Suppressor macrophage treated with lipopolysaccharide for 1 hour (primary cell): Measurements from ENCODE around the gene MAPK10.
"Not testable (repeated sequence)": the region's sequence is repeated elsewhere in the genome, so short reads cannot be mapped to it uniquely, and the experiment has no call there.

Source experiments
- DNase-seq, 3 donors: peaks; one replicate each; pipeline ENCODE4 v3.0.0-alpha.2; 2020 to 2022

MAPK10 gene

GRCh38 chr4:86100539-86101215 is 259.2 kb downstream of the MAPK10 start:
- no peak for DNase-seq

- DNase-seq = no peak
Observed at GRCh38 chr4:86099348-86099747, 260.5 kb downstream of the MAPK10 start.

- DNase-seq = no peak
Observed at GRCh38 chr4:86098691-86099090, 261.2 kb downstream of the MAPK10 start.

- peak in 1 of 3 donors; percentile 4 for DNase-seq
Observed at GRCh38 chr4:86096373-86096772, 263.5 kb downstream of the MAPK10 start.

- DNase-seq = peak in 2 of 3 donors; percentile 33 to 42
Observed at GRCh38 chr4:86092684-86093083, 267.2 kb downstream of the MAPK10 start.

- DNase-seq = peak in 2 of 3 donors; percentile 2 to 14
Observed at GRCh38 chr4:86091201-86091600, 268.7 kb downstream of the MAPK10 start.

- DNase-seq = no peak
Observed at GRCh38 chr4:86089781-86090323, 270.0 kb downstream of the MAPK10 start.

- no peak for DNase-seq
Observed at GRCh38 chr4:86089053-86089452, 270.8 kb downstream of the MAPK10 start.

GRCh38 chr4:86075796-86076195 is 284.1 kb downstream of the MAPK10 start:
- not testable (repeated sequence) for DNase-seq

GRCh38 chr4:86060341-86060740 is 299.5 kb downstream of the MAPK10 start:
- no peak for DNase-seq

- no peak for DNase-seq
Observed at GRCh38 chr4:86058621-86059020, 301.2 kb downstream of the MAPK10 start.

GRCh38 chr4:86055898-86056297 is 304.0 kb downstream of the MAPK10 start:
- no peak for DNase-seq

GRCh38 chr4:86054286-86055032 is 305.4 kb downstream of the MAPK10 start:
- DNase-seq = no peak

GRCh38 chr4:86050496-86050895 is 309.4 kb downstream of the MAPK10 start:
- DNase-seq = no peak

- DNase-seq = peak in 2 of 3 donors; percentile 15 to 24
Observed at GRCh38 chr4:86048426-86048825, 311.4 kb downstream of the MAPK10 start.

- DNase-seq = no peak
Observed at GRCh38 chr4:86044593-86044985, 315.3 kb downstream of the MAPK10 start.

GRCh38 chr4:86043755-86044592 is 315.9 kb downstream of the MAPK10 start:
- DNase-seq = peak; percentile 65 to 78 (median 71)

- DNase-seq = no peak
Observed at GRCh38 chr4:86038037-86038436, 321.8 kb downstream of the MAPK10 start.

- DNase-seq = no peak
Observed at GRCh38 chr4:86036736-86037135, 323.1 kb downstream of the MAPK10 start.

GRCh38 chr4:86035688-86036087 is 324.2 kb downstream of the MAPK10 start:
- DNase-seq = no peak

GRCh38 chr4:86034616-86035015 is 325.2 kb downstream of the MAPK10 start:
- no peak for DNase-seq

GRCh38 chr4:86033171-86033570 is 326.7 kb downstream of the MAPK10 start:
- DNase-seq = no peak

- DNase-seq = no peak
Observed at GRCh38 chr4:86032476-86033022, 327.3 kb downstream of the MAPK10 start.
